ENCODE results near the gene TSHZ2. TPM values are rescaled to one million over a fixed set of nuclear protein-coding genes. Genes with fewer than 3 reads are reported as not detected.

Gene TSHZ2
- total and polyA plus RNA-seq, 9 of the 15 experiments (the other 6 are each of a cell fraction or from before 2014, with no cell fraction given): 0.03 to 0.20 (median 0.05) TPM; not detected in 4

DNA sequence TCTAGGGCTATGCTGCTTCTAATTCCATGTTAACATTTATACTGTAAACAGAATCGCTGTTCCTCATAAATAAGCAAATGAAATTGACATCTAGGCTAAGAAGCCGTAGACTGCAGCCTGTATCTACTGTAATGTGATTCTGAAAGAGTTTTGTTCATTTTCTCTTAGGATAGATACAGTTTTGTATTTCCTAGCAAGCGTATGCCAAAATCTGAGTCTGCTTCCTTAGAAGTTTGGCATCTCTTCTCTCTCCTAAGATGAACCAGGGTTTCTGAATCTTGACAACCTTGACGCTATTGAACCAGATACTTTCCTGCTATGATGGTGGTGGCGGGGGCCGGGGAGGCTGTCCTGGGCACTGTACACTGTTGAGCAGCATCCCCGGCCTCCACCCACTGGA is 198.0 kb downstream of the TSHZ2 start:
- CTCF ChIA-PET (ENCODE audit: low intra/inter-chr PET ratio): no interaction called here
- Histone ChIP-seq H3K9me1 (ENCODE audit: control insufficient read depth, insufficient read depth, low read length) (no peaks in the 10 kb centered on the region), H3K4me1 (replicated peaks in 1 of 2; ENCODE audit: control insufficient read depth in 2 of 2, insufficient read depth in 2 of 2, low read length in 2 of 2) (peaks cover 13 to 15% of the 10 kb centered on the region in 2 experiments; a peak in 2 of 5 replicates), H3K4me3 (no peak overlapping the region), H4K20me1 (replicated peaks; ENCODE audit: control insufficient read depth, insufficient read depth, low read length) (no peaks in the 10 kb centered on the region), H2AFZ (ENCODE audit: low read depth, low read length) (0 out of 2 replicates have a peak overlapping the region, but pooled peaks have one; percentile 6), H3K27ac (ENCODE audit: extremely low read depth, low read depth, low read length) (no peak overlapping the region), H3K27me3 (ENCODE audit: control insufficient read depth in 2 of 2, insufficient read depth in 2 of 2, low read length in 2 of 2) (no peaks in the 10 kb centered on the region), H3K4me2 (ENCODE audit: insufficient read depth, low read length) (no peak overlapping the region), H3K9me3 (replicated peaks; ENCODE audit: control insufficient read depth, insufficient read depth, low read depth, low read length) (0 out of 2 replicates have a peak, but pooled peaks cover 3% of the 10 kb centered on the region), H3K9ac (ENCODE audit: insufficient read depth in 1 of 2, low read depth in 2 of 2, low read length in 2 of 2) (no peak overlapping the region), H3K36me3 (ENCODE audit: control insufficient read depth, insufficient read depth, low read length) (no peaks in the 10 kb centered on the region), H3K79me2 (ENCODE audit: control insufficient read depth, insufficient read depth, low read length) (no peaks in the 10 kb centered on the region)
- no peak for DNase-seq (ENCODE audit: extremely low read depth in 1 of 4, low spot score in 3 of 4)
- intact Hi-C loops (cut with micrococcal nuclease) (no loop called here), in situ Hi-C loops (cut with MboI) (no loop called here)
- POLR2A ChIA-PET: no interaction called here
- no peak for FAIRE-seq
- 73% methylated on average over 7 of the region's 7 CpGs for WGBS (ENCODE audit: insufficient coverage, low coverage, missing lambda C conversion rate)
- no TSS peak for BruUV-seq (replicated peaks)
- ATAC-seq: no peak
- TF ChIP-seq, protein P1, sequence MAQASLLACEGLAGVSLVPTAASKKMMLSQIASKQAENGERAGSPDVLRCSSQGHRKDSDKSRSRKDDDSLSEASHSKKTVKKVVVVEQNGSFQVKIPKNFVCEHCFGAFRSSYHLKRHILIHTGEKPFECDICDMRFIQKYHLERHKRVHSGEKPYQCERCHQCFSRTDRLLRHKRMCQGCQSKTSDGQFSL (CRISPR knock-in tag; IDR thresholded peaks at IDR 0.05): no peak
- TF ChIP-seq, protein P1 (tag; IDR thresholded peaks at IDR 0.05): no peak
- TF ChIP-seq NEUROD1 (IDR thresholded peaks at IDR 0.05; ENCODE audit: borderline replicate concordance, low read depth, low read length, partially characterized antibody) (no peak), ZNF699 (CRISPR knock-in tag; IDR thresholded peaks at IDR 0.05; ENCODE audit: insufficient replicate concordance) (no peak), ZNF347 (CRISPR knock-in tag; IDR thresholded peaks at IDR 0.05; ENCODE audit: low read depth) (no peak), HDAC1 (IDR thresholded peaks at IDR 0.05) (no peak), CREB1 (IDR thresholded peaks at IDR 0.05) (no peak), CREB1 (CRISPR knock-in tag; IDR thresholded peaks at IDR 0.05) (no peak), ZEB2 (IDR thresholded peaks at IDR 0.05) (no peak), GABPB2 (CRISPR knock-in tag; conservative IDR thresholded peaks at IDR 0.05) (no peak), NUFIP1 (IDR thresholded peaks at IDR 0.05; ENCODE audit: partially characterized antibody) (no peak), NCOA2 (IDR thresholded peaks at IDR 0.05; ENCODE audit: partially characterized antibody in 2 of 2) (no peak), L3MBTL2 (IDR thresholded peaks at IDR 0.05) (no peak), FUS (optimal IDR thresholded peaks at IDR 0.05; ENCODE audit: low read depth, low read length) (no peak), SRF (CRISPR knock-in tag; IDR thresholded peaks at IDR 0.05) (no peak), NFIX (CRISPR knock-in tag; IDR thresholded peaks at IDR 0.05; ENCODE audit: low read depth) (no peak), ZNF217 (CRISPR knock-in tag; IDR thresholded peaks at IDR 0.05) (no peak), RBM14 (IDR thresholded peaks at IDR 0.05; ENCODE audit: borderline replicate concordance, insufficient read depth, low read depth, low read length) (no peak), TAF1 (IDR thresholded peaks at IDR 0.05; ENCODE audit: control insufficient read depth, extremely low read depth, insufficient read depth, low read length, severe bottlenecking) (no peak), HDGF (IDR thresholded peaks at IDR 0.05) (no peak)
- TF ChIP-seq, protein P2, sequence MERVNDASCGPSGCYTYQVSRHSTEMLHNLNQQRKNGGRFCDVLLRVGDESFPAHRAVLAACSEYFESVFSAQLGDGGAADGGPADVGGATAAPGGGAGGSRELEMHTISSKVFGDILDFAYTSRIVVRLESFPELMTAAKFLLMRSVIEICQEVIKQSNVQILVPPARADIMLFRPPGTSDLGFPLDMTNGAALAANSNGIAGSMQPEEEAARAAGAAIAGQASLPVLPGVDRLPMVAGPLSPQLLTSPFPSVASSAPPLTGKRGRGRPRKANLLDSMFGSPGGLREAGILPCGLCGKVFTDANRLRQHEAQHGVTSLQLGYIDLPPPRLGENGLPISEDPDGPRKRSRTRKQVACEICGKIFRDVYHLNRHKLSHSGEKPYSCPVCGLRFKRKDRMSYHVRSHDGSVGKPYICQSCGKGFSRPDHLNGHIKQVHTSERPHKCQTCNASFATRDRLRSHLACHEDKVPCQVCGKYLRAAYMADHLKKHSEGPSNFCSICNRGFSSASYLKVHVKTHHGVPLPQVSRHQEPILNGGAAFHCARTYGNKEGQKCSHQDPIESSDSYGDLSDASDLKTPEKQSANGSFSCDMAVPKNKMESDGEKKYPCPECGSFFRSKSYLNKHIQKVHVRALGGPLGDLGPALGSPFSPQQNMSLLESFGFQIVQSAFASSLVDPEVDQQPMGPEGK (CRISPR knock-in tag; IDR thresholded peaks at IDR 0.05; ENCODE audit: borderline replicate concordance): no peak
